Measurements from ENCODE around the gene NRG3. TPM values are rescaled to one million over a fixed set of nuclear protein-coding genes. Genes with fewer than 3 reads are reported as not detected.

The NRG3 gene
- total RNA-seq, 1 donor from 2014 or later: 3.2 TPM

DNA sequence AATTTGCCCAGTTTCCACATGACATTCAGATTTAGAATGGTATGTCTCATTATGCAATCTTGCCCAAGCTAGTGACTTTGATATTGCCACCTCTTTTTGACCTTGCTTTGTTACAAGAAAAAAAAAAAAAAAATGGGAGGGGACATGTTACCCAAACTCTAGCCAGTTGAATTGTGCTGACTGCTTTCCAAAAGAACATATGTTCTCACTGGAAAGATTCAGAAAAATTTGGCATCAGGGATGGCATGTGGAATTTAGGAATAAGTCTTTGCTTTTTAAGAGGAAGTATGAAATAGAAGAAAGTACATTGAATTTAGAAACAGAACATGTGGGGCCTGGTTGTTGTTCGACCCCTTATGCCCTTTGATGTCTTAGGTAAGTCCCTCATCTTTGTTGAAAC, 846.8 kb downstream of the NRG3 start:
- DNase-seq: no peak

- DNase-seq: no peak
Measured at GRCh38 chr10:82722273-82722672, 847.3 kb downstream of the NRG3 start.

DNA sequence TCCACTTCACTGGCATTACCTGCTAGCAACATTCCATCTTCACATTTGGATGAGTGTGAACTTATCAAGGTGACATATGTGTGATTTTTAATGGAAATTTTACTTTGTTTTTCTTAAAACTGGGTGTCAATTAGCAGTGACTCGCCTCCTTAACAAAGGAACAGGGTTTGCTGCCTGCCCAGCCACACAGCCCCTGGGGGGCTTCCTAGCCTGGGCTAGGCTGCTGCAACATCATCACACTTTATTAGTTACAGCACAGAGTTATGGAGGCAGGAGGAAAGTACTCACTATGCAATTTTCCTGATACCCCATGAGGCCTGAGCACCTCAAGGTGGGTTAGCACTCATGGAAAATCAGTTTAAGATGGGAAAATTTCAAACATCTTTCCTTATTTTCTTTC, 861.3 kb downstream of the NRG3 start:
- DNase-seq: no peak

GRCh38 chr10:82737549-82737948, 862.6 kb downstream of the NRG3 start:
- no peak for DNase-seq

GRCh38 chr10:82738592-82738991, 863.6 kb downstream of the NRG3 start:
- DNase-seq: no peak

DNA sequence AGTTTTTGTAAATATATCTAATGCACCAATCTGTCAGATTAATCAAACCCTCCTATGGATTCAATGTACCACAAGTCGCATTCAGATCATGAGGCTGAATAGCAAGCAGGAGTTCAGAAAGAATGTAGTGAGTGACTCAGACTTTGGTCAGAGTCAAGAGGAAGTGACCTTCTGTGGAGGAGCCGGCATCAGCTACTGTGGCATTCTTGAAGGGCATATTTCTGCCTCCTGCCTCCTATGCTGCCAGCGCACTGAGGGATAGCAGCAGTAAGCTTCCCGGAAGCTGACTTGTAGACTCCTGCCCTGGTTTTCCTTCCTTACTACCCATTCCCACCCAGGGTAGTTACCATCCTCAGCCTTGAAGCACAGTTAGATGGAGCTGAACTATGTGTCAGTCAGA, 867.5 kb downstream of the NRG3 start:
- DNase-seq: no peak

GRCh38 chr10:82742898-82743297, 867.9 kb downstream of the NRG3 start:
- DNase-seq: no peak

- no peak for DNase-seq
Measured at GRCh38 chr10:82750538-82750937, 875.5 kb downstream of the NRG3 start.

- no peak for DNase-seq
Measured at GRCh38 chr10:82757397-82757796, 882.4 kb downstream of the NRG3 start.

GRCh38 chr10:82757901-82758300, 882.9 kb downstream of the NRG3 start:
- DNase-seq: no peak

DNA sequence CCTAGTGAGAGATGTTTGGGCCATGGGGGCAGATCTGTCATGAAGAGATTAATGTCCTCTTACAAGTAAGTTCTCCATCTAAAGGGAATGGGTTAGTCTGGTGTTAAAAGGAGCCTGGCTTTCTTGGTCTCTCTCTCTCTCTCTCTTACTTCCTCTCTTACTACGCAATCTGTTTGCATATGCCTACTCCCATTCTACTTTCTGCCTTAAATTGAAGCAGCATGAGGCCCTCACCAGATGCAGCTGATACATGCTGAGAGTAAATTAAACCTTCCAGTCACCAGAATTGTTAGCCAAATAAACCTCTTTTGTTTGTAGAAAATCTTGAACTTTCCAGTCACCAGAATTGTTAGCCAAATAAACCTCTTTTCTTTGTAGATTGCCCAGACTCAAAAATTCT, 884.1 kb downstream of the NRG3 start:
- DNase-seq: no peak

GRCh38 chr10:82762641-82763040, 887.6 kb downstream of the NRG3 start:
- no peak for DNase-seq

DNA sequence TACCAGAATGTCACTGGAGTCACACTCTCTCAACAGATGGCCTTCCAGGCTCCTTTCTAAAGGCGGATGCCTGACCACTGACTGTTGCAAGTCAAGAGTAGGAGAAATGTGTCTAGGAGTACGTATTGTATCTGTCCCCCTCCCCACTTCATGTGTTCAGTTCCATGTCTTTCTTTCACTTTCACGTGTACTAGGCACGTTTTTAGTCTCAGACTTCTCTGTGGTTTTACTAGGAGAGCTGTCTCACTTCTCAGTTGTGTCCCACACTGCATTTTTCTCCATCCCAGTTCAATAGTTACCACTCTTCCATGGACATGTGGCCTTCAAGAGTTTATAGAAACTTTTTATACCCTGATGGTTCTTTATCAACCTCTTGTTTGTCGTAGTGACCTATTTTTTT, 893.0 kb downstream of the NRG3 start:
- no peak for DNase-seq

DNA sequence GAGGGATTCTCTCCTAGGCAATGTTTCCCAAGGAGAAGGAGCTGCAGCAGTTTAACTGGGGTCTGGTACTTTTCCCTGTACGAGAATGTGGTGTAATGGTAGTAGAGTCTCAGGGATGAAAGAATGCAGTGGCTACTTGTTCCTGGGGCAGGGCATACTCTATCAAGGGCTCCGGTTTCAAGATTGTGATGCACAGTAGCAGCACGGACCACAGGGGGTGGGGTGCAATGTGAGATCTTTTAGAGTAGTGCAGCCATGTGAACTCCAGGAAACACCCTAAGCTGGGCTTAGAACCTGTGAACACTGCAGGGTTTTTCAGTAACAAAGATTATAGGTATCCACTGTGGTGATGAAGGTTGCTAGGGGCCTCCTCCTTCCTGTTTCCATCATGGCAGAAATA, 903.9 kb downstream of the NRG3 start:
- no peak for DNase-seq

DNA sequence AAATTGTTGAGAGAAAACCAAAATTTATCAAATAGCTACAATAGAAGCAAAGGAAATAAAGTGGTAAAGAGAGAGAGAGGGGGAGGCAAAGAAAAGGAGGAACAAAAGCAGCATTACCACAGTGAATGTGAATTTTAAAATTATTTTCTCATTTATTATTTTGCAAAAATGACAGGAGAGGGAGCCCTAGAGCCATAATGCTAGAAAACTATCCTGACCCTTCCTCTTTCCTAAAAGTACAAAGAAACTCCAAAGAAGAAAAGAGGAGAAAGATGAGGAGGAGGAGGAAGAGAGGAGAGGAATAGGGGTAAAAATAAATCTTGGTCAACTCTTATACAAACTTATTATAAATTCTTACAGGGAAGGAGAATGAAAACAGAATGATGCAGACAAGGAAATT, 921.5 kb downstream of the NRG3 start:
- no peak for DNase-seq

DNA sequence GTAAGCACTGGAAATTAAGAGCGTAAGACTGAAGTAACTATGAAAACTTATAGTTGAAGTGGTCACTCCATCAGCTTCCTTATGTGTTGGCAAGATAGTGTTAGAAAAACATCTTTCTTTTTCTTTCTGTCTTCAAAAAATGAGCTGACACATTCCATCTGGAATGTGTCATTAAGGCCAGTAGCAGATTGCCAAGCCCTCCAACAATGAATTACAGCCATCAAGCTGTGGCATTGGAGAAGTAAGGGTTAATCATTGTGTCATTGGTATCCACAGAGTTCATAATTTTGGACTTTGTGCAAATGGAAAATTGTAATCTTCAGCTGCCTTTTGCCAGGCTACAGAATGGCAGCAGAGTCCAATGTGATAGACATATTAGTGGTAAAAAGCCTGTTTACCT, 926.3 kb downstream of the NRG3 start:
- no peak for DNase-seq

- DNase-seq: no peak
Measured at GRCh38 chr10:82811621-82812020, 936.6 kb downstream of the NRG3 start.

- no peak for DNase-seq
Measured at GRCh38 chr10:82813856-82814255, 938.9 kb downstream of the NRG3 start.

GRCh38 chr10:82814635-82815034, 939.6 kb downstream of the NRG3 start:
- no peak for DNase-seq

GRCh38 chr10:82815680-82816079, 940.7 kb downstream of the NRG3 start:
- DNase-seq: no peak

DNA sequence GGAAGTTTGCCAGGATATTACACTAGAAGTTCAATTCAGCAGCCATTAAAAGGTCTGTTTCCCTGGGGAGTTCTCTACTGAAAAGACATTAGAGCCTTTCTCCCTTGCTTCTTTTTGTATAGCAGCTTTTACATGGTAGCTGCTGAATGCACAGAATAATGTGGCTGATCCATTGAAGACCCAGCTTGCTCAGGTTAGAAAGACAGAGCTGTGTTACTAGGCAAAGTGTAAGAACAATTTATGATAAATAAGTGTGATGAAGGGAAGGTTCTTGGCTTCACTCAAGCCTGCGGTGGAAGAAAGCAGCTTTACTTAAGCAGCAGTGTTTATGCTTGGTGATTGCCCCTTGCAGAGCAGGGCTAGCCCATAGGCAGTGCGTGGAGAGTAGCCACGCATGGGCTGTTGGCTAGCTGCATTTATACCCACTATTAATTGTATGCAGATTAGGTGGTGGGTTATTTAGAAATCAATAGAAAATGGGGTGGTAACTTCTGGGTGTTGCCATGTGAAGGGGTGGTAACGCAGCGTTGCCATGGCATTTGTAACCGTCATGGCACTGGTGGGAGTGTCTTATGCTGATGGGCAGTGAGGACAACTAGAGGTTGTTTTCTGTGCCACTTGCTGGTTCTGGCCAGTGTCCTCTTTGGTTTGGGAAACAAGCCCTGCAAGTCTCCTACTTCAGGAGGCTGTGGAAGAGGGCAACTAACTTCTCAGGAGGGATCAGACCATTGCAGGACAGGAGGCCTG, 942.9 kb downstream of the NRG3 start:
- DNase-seq: no peak

- DNase-seq: no peak
Measured at GRCh38 chr10:82821043-82821442, 946.0 kb downstream of the NRG3 start.

DNA sequence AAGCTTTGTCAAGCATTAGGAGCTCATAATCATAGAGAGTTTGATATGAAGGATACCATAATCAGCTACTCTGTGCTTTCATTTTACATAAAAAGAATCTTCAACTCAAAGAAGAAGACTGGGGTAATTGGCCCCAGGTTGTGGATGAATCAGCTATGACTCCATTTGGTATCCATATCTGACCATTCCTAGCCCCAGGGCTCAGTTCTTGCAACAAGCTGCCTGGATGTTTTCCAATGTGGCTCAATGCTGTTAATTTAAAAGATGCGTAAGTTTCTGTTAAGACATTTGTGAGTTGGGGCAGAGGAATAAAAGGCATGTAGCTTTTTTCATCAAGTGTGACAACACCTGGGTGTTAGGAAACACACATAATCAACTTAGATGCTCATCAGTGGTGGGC, 951.1 kb downstream of the NRG3 start:
- no peak for DNase-seq

GRCh38 chr10:82827901-82828300, 952.9 kb downstream of the NRG3 start:
- DNase-seq: no peak

GRCh38 chr10:82847242-82847641, 972.2 kb downstream of the NRG3 start:
- DNase-seq: no peak
